IMR-90 (cell line): ENCODE results near the gene TEK. TPM values are rescaled to one million over a fixed set of nuclear protein-coding genes. Genes with fewer than 3 reads are reported as not detected.

Experiments
- ATAC-seq: fragments of 200-7000 bp; cut with Tn5 transposase; 2 replicates; pipeline ENCODE4 v1.9.1; 2020; ENCODE audit warnings: low read depth, mild to moderate bottlenecking, moderate library complexity
- BruUV-seq: library from RNA; stranded (reverse); fragments of 400-500 nt; replicated peaks from 2 replicates; lab custom pipeline; 2021; lab: Mats Ljungman, UMichigan
- CTCF ChIA-PET: fragments of 300-600 bp; formaldehyde crosslinking; extraction: SDS; loops from one replicate; lab custom pipeline; 2021; ENCODE audit warnings: antibody characterized with exemption; lab: Yijun Ruan, JAX
- POLR2A ChIA-PET: fragments of 300-600 bp; sonication (Branson Sonifier 250); formaldehyde crosslinking; loops from one replicate; lab custom pipeline; 2022; ENCODE audit warnings: antibody characterized with exemption; ENCODE audit not compliant: unreplicated experiment; lab: Charles Lee
- DNase-seq: peaks from one replicate; pipeline ENCODE4 v3.0.0; 2013
- H2AFZ ChIP-seq: replicated peaks from 2 replicates; pipeline ENCODE3; 2013; ENCODE audit warnings: low read length, mild to moderate bottlenecking; ENCODE audit not compliant: poor library complexity
- H2AK5ac ChIP-seq: 2 replicates; pipeline ENCODE4 v1.6.1; 2013; ENCODE audit warnings: low read depth, low read length, inconsistent platforms
- H2AK9ac ChIP-seq: replicated peaks from 2 replicates; pipeline ENCODE3; 2013; ENCODE audit warnings: mild to moderate bottlenecking, low read depth, low read length, moderate library complexity; ENCODE audit not compliant: poor library complexity
- H2BK120ac ChIP-seq: 2 replicates; pipeline ENCODE4 v1.6.1; 2013; ENCODE audit warnings: low read depth, low read length, inconsistent platforms
- H2BK15ac ChIP-seq: 3 replicates; pipeline ENCODE4 v1.6.1; 2013; ENCODE audit warnings: low read depth, low read length, inconsistent platforms
- H2BK20ac ChIP-seq: 2 replicates; pipeline ENCODE4 v1.6.1; 2013; ENCODE audit warnings: low read depth, mild to moderate bottlenecking, inconsistent platforms, low read length, moderate library complexity
- H2BK5ac ChIP-seq: 2 replicates; pipeline ENCODE4 v1.6.1; 2013; ENCODE audit warnings: mild to moderate bottlenecking, low read depth, low read length, inconsistent platforms; ENCODE audit not compliant: poor library complexity, severe bottlenecking
- H3K14ac ChIP-seq: replicated peaks from 2 replicates; pipeline ENCODE4 v1.6.1; 2013; ENCODE audit warnings: low read depth, low read length, inconsistent platforms
- H3K18ac ChIP-seq: 2 replicates; pipeline ENCODE4 v1.6.1; 2013; ENCODE audit warnings: low read depth, low read length, control low read depth
- H3K23ac ChIP-seq: 2 replicates; pipeline ENCODE4 v1.6.1; 2013; ENCODE audit warnings: low read depth, low read length, inconsistent platforms
- H3K27ac ChIP-seq: 2 replicates; pipeline ENCODE4 v1.5.1; 2013; ENCODE audit warnings: mild to moderate bottlenecking, control low read depth, low read length; ENCODE audit not compliant: insufficient read depth
- H3K27me3 ChIP-seq: 2 replicates; pipeline ENCODE4 v1.6.1; 2013; ENCODE audit warnings: low read length; ENCODE audit not compliant: control insufficient read depth, insufficient read depth
- H3K36me3 ChIP-seq: 2 replicates; pipeline ENCODE4 v1.6.1; 2013; ENCODE audit warnings: low read length, mixed read lengths; ENCODE audit not compliant: control insufficient read depth, insufficient read depth
- H3K4ac ChIP-seq: 2 replicates; pipeline ENCODE4 v1.6.1; 2013; ENCODE audit warnings: low read depth, low read length, inconsistent platforms
- H3K4me1 ChIP-seq: 2 replicates; pipeline ENCODE4 v1.6.1; 2013; ENCODE audit warnings: low read length, mixed read lengths; ENCODE audit not compliant: control insufficient read depth, insufficient read depth
- H3K4me2 ChIP-seq: 2 replicates; pipeline ENCODE4 v1.6.1; 2013; ENCODE audit warnings: low read depth, mild to moderate bottlenecking, control low read depth, low read length, moderate library complexity
- H3K4me3 ChIP-seq: 2 replicates; pipeline ENCODE4 v1.5.1; 2013; ENCODE audit warnings: low read depth, mild to moderate bottlenecking, control low read depth, low read length, moderate library complexity; ENCODE audit not compliant: insufficient read depth
- H3K56ac ChIP-seq: 2 replicates; pipeline ENCODE4 v1.6.1; 2013; ENCODE audit warnings: low read length, inconsistent platforms; ENCODE audit not compliant: insufficient read depth; ENCODE audit errors: extremely low read depth
- H3K79me1 ChIP-seq, 2 experiments: 2 replicates each; pipeline ENCODE4 v1.6.1; 2013; ENCODE audit warnings: low read length in 2 of 2, inconsistent platforms in 1 of 2, low read depth in 1 of 2
- H3K9ac ChIP-seq: 2 replicates; pipeline ENCODE4 v1.6.1; 2013; ENCODE audit warnings: low read depth, low read length, control low read depth
- H3K9me1 ChIP-seq: 2 replicates; pipeline ENCODE4 v1.6.1; 2013; ENCODE audit warnings: low read length, inconsistent platforms; ENCODE audit not compliant: insufficient read depth
- H3K9me3 ChIP-seq: 2 replicates; pipeline ENCODE4 v1.6.1; 2013; ENCODE audit warnings: low read length; ENCODE audit not compliant: control insufficient read depth, insufficient read depth
- H4K20me1 ChIP-seq: 2 replicates; pipeline ENCODE4 v1.6.1; 2013; ENCODE audit warnings: low read length, inconsistent platforms; ENCODE audit not compliant: insufficient read depth
- H4K5ac ChIP-seq: 2 replicates; pipeline ENCODE4 v1.6.1; 2013; ENCODE audit warnings: mild to moderate bottlenecking, low read depth, low read length, control low read depth
- H4K8ac ChIP-seq, 2 experiments: 2 replicates each; pipeline ENCODE4 v1.6.1; 2013; ENCODE audit warnings: low read depth in 2 of 2, low read length in 2 of 2, control low read depth in 1 of 2, inconsistent platforms in 1 of 2
- H4K91ac ChIP-seq: 2 replicates; pipeline ENCODE4 v1.6.1; 2013; ENCODE audit warnings: low read depth, low read length, inconsistent platforms; ENCODE audit not compliant: insufficient read depth
- BHLHE40 ChIP-seq: fragments of 150-350 bp; IDR thresholded peaks from 2 replicates; pipeline ENCODE4 v1.6.1; 2016; ENCODE audit warnings: mild to moderate bottlenecking, low read depth, low read length
- CEBPB ChIP-seq: IDR thresholded peaks from 2 replicates; pipeline ENCODE4 v1.6.1; 2012; ENCODE audit warnings: low read depth, low read length, improper control_type of control experiment
- CHD1 ChIP-seq: IDR thresholded peaks from 2 replicates; pipeline ENCODE4 v1.6.1; 2012; ENCODE audit warnings: low read depth, low read length, improper control_type of control experiment
- FOS ChIP-seq: fragments of 150-350 bp; IDR thresholded peaks from 2 replicates; pipeline ENCODE4 v1.6.1; 2016; ENCODE audit warnings: low read depth, low read length
- MAFK ChIP-seq: IDR thresholded peaks from 2 replicates; pipeline ENCODE4 v1.6.1; 2012; ENCODE audit warnings: low read depth, low read length, improper control_type of control experiment
- MAZ ChIP-seq: IDR thresholded peaks from 2 replicates; pipeline ENCODE4 v1.6.1; 2012; ENCODE audit warnings: low read depth, mild to moderate bottlenecking, low read length, improper control_type of control experiment, moderate library complexity, borderline replicate concordance
- MXI1 ChIP-seq: IDR thresholded peaks from 2 replicates; pipeline ENCODE4 v1.6.1; 2012; ENCODE audit warnings: low read depth, mild to moderate bottlenecking, low read length, moderate library complexity, borderline replicate concordance
- NFE2L2 ChIP-seq: fragments of 150-350 bp; IDR thresholded peaks from 2 replicates; pipeline ENCODE4 v1.6.1; 2016; ENCODE audit warnings: low read depth, mild to moderate bottlenecking, low read length
- POLR2A ChIP-seq: IDR thresholded peaks from 2 replicates; pipeline ENCODE4 v1.6.1; 2012; ENCODE audit warnings: mild to moderate bottlenecking, low read depth, low read length
- RAD21 ChIP-seq: IDR thresholded peaks from 2 replicates; pipeline ENCODE4 v1.6.1; 2012; ENCODE audit warnings: low read length, improper control_type of control experiment
- RCOR1 ChIP-seq: IDR thresholded peaks from 2 replicates; pipeline ENCODE4 v1.6.1; 2012; ENCODE audit warnings: mild to moderate bottlenecking, low read length, improper control_type of control experiment; ENCODE audit not compliant: insufficient replicate concordance
- RFX5 ChIP-seq: IDR thresholded peaks from 2 replicates; pipeline ENCODE4 v1.8.0; 2012; ENCODE audit warnings: low read depth, mild to moderate bottlenecking, low read length, moderate library complexity
- SMC3 ChIP-seq: fragments of 150-350 bp; IDR thresholded peaks from 2 replicates; pipeline ENCODE4 v1.6.1; 2016; ENCODE audit warnings: low read depth, mild to moderate bottlenecking, antibody characterized with exemption, low read length, moderate library complexity
- WGBS, 2 experiments: methylation state at CpG; one replicate each; pipeline versions ENCODE4 v1.1.5 to v1.1.7; 2013; ENCODE audit warnings: missing lambda C conversion rate in 2 of 2; ENCODE audit not compliant: insufficient read length in 1 of 2; ENCODE audit errors: extremely low coverage in 2 of 2; 5-methylcytosine and 5-hydroxymethylcytosine counted together
- dilution Hi-C: fragments of 300-500 bp; cut with HindIII; formaldehyde crosslinking; loops from one replicate; pipeline ENCODE4 v1.14.3; 2018; ENCODE audit warnings: low sequenced_read_pairs; ENCODE audit not compliant: unreplicated experiment
- in situ Hi-C: fragments of 300-500 bp; cut with MboI; formaldehyde crosslinking; loops from 3 replicates; pipeline ENCODE4 v1.14.3; 2019; ENCODE audit warnings: low sequenced_read_pairs, inconsistent platforms, mixed read lengths
- intact Hi-C: fragments of 100-400 bp; cut with micrococcal nuclease; formaldehyde crosslinking; loops from 2 replicates; pipeline ENCODE4 v1.10.0; 2022
- polyA plus RNA-seq, 3 experiments: library from polyadenylated mRNA; depleted of rRNA; stranded (reverse); fragments of >200 nt; gene quantifications; 2 replicates each; pipeline ENCODE4 v1.2.3, GENCODE V29; 2012; ENCODE audit warnings: low replicate concordance in 1 of 3
- total RNA-seq: library from RNA; depleted of rRNA; stranded (reverse); fragments of >200 nt; gene quantifications from 2 replicates; pipeline ENCODE4 v1.2.3, GENCODE V29; 2012
- TF ChIP-seq, protein P1 (sequence below): fragments of 150-350 bp; IDR thresholded peaks from 2 replicates; pipeline ENCODE4 v1.6.1; 2017; ENCODE audit warnings: mild to moderate bottlenecking, antibody characterized with exemption, low read length, low read depth
- TF ChIP-seq, protein P2 (sequence below): fragments of 150-350 bp; IDR thresholded peaks from 2 replicates; pipeline ENCODE4 v1.6.1; 2016; ENCODE audit warnings: low read depth, mild to moderate bottlenecking, low read length, moderate library complexity, borderline replicate concordance
- TF ChIP-seq, protein P3 (sequence below): conservative IDR thresholded peaks from 2 replicates; pipeline ENCODE4 v1.5.1; 2012; ENCODE audit warnings: mild to moderate bottlenecking, low read depth, low read length, improper control_type of control experiment

The TEK gene
- total and polyA plus RNA-seq, 2 of the 4 experiments (the other 2 are of a cell fraction) = 6.3 to 11.7 TPM

DNA sequence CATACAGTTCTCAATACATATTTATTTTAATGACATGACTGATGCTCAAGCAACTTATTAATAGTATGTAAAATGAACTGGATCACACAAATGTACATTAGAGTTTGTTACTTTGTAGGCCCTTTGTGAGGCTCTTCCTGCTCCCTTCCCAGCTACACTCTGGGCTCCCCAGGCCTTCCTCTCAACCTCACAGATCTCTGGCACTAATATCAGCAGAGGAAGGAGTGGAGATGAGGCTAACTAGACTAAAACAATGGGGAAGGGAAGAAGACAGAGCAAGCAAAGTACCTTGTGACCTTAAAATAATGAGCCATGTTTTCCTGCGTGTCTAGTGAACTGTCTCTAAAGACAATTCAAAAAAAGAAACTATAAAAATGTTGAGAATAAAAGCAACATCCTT is 30.3 kb upstream of the TEK start:
- H4K91ac ChIP-seq = peak overlapping the region; percentile 50
- peak overlapping the region; percentile 61; the same call in 1 of the 2 replicates for H2BK20ac ChIP-seq
- H2AFZ ChIP-seq = no peak overlapping the region
- H2BK120ac ChIP-seq = peak overlapping the region; percentile 35
- TF ChIP-seq RCOR1 = no peak
- TF ChIP-seq MAZ = no peak
- TF ChIP-seq, protein P1, sequence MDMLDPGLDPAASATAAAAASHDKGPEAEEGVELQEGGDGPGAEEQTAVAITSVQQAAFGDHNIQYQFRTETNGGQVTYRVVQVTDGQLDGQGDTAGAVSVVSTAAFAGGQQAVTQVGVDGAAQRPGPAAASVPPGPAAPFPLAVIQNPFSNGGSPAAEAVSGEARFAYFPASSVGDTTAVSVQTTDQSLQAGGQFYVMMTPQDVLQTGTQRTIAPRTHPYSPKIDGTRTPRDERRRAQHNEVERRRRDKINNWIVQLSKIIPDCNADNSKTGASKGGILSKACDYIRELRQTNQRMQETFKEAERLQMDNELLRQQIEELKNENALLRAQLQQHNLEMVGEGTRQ = no peak
- no peak for TF ChIP-seq SMC3
- no peak for TF ChIP-seq MAFK
- TF ChIP-seq FOS = no peak
- TF ChIP-seq CHD1 = no peak
- TF ChIP-seq NFE2L2 = no peak
- TF ChIP-seq, protein P2, sequence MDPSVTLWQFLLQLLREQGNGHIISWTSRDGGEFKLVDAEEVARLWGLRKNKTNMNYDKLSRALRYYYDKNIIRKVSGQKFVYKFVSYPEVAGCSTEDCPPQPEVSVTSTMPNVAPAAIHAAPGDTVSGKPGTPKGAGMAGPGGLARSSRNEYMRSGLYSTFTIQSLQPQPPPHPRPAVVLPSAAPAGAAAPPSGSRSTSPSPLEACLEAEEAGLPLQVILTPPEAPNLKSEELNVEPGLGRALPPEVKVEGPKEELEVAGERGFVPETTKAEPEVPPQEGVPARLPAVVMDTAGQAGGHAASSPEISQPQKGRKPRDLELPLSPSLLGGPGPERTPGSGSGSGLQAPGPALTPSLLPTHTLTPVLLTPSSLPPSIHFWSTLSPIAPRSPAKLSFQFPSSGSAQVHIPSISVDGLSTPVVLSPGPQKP = no peak
- no peak for TF ChIP-seq CEBPB
- TF ChIP-seq RAD21 = no peak
- TF ChIP-seq POLR2A = no peak
- TF ChIP-seq MXI1 = no peak
- no peak for TF ChIP-seq BHLHE40
- no peak for TF ChIP-seq RFX5
- TF ChIP-seq, protein P3, sequence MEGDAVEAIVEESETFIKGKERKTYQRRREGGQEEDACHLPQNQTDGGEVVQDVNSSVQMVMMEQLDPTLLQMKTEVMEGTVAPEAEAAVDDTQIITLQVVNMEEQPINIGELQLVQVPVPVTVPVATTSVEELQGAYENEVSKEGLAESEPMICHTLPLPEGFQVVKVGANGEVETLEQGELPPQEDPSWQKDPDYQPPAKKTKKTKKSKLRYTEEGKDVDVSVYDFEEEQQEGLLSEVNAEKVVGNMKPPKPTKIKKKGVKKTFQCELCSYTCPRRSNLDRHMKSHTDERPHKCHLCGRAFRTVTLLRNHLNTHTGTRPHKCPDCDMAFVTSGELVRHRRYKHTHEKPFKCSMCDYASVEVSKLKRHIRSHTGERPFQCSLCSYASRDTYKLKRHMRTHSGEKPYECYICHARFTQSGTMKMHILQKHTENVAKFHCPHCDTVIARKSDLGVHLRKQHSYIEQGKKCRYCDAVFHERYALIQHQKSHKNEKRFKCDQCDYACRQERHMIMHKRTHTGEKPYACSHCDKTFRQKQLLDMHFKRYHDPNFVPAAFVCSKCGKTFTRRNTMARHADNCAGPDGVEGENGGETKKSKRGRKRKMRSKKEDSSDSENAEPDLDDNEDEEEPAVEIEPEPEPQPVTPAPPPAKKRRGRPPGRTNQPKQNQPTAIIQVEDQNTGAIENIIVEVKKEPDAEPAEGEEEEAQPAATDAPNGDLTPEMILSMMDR = no peak
- H3K14ac ChIP-seq = no peak overlapping the region
- no peaks in the 10 kb centered on the region for H4K20me1 ChIP-seq
- no peaks in the 10 kb centered on the region for H3K79me1 ChIP-seq
- no peak overlapping the region for H2AK5ac ChIP-seq
- H2AK9ac ChIP-seq = no peak overlapping the region
- no peak for ATAC-seq
- dilution Hi-C loops (no loop called here), intact Hi-C loops (no loop called here), in situ Hi-C loops (no loop called here)
- no peaks in the 10 kb centered on the region for H3K9me1 ChIP-seq
- H4K5ac ChIP-seq = peak overlapping the region; percentile 7
- no TSS peak for BruUV-seq
- peak overlapping the region; percentile 33 for H3K18ac ChIP-seq
- H3K4me3 ChIP-seq = no peak overlapping the region
- H3K9me3 ChIP-seq = no peaks in the 10 kb centered on the region
- no peak for DNase-seq
- peak overlapping the region; percentile 2; the same call in 1 of the 2 replicates for H3K4ac ChIP-seq
- ChIA-PET CTCF (no interaction called here), POLR2A (no interaction called here)
- H3K27me3 ChIP-seq = no peaks in the 10 kb centered on the region
- H3K4me1 ChIP-seq = peaks cover 4% of the 10 kb centered on the region
- H3K9ac ChIP-seq = 0 out of 2 replicates have a peak overlapping the region, but pooled peaks have one; percentile 1
- no peak overlapping the region for H3K56ac ChIP-seq
- no peaks in the 10 kb centered on the region for H3K36me3 ChIP-seq
- H2BK15ac ChIP-seq = peak overlapping the region; percentile 42; the same call in 1 of the 3 replicates
- no peak overlapping the region for H3K27ac ChIP-seq
- H3K23ac ChIP-seq = no peak overlapping the region
- no peak overlapping the region for H3K4me2 ChIP-seq
- WGBS, 2 experiments = no CpG with 5 or more reads among the region's 1 CpG
- H2BK5ac ChIP-seq = no peak overlapping the region
- H4K8ac ChIP-seq = peak overlapping the region; percentile 27 to 77; a peak in 2 of 4 replicates
